Measurements from ENCODE around the gene TM2D3. TPM values are rescaled to one million over a fixed set of nuclear protein-coding genes. Genes with fewer than 3 reads are reported as not detected.

The TM2D3 gene
- total and polyA plus RNA-seq, 3 experiments from 2014 or later, result 35.8 to 68.0 (median 63.5) TPM

DNA sequence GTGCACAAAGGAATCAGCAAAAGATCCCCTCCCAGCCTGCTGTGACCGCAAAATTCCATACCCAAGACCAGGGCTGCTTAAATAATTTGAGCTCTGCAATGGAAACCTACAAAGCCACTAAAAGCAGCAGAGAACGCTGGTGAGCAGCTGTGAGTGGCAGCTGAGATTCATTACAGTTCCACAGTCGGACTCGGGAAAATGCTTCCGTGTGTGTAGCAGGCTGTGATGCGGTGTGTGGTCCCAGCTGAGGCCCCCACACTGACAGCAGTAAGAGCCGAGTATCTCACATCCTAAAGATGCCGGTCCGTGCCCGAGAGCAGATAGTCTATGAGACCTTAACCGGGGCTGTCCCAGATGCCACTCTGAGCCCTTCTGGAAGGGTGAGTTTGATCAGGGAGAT, 37.4 kb downstream of the TM2D3 start:
- ChIA-PET CTCF (no interaction called here), POLR2A (no interaction called here)
- Mint-ChIP-seq H3K4me1 (peaks cover 0 to 1% (median 0%) of the 10 kb centered on the region in 3 donors), H3K4me3 (no peak overlapping the region), H3K36me3 (peaks cover 0 to 17% (median 0%) of the 10 kb centered on the region in 3 donors), H3K27me3 (no peaks in the 10 kb centered on the region), H3K27ac (no peak overlapping the region), H3K9me3 (no peaks in the 10 kb centered on the region)
- Histone ChIP-seq H3K9me3 (ENCODE audit: low read length) (no peaks in the 10 kb centered on the region), H3K4me1 (ENCODE audit: insufficient read depth, low read length) (no peaks in the 10 kb centered on the region), H3K27ac (ENCODE audit: low read depth, low read length) (no peak overlapping the region), H3K36me3 (ENCODE audit: insufficient read depth, low read length) (no peaks in the 10 kb centered on the region), H3K4me3 (ENCODE audit: low read length) (no peak overlapping the region), H3K27me3 (ENCODE audit: insufficient read depth, low read length, poor library complexity, severe bottlenecking) (no peaks in the 10 kb centered on the region)
- DNase-seq, result no peak

DNA sequence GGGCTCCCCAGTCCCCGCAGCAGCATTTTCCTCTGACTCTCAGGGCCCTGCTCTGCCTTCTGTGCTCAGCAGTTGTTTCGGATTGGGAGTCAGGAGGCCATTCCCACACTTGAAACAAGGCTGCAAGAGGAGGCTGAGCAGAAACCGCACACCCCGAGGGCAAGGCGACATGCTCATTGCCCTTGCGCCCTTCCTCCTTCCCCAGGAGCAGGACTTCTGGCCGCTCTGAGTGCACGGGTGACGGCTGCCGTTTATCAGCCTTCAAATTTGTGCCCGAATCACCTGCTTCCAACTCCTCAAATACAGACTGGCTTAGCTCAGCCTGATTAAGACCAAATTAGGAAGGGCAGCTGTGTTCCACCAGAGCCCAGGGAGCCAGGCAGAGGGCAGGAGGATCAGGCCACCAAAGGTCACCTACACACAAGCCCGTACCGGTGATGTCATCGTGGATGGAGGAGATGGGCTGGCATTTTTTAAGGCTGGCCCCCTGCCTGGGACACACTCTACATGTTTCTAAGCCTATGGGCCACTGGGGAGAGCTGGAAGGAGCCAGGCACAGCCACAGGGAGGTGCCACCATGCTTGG, 38.1 kb downstream of the TM2D3 start:
- DNase-seq, result no peak
- H3K36me3 Mint-ChIP-seq, result peaks cover 0 to 12% (median 0%) of the 10 kb centered on the region in 3 donors
- no peak overlapping the region for H3K4me3 Mint-ChIP-seq
- Histone ChIP-seq H3K27me3 (ENCODE audit: insufficient read depth, low read length, poor library complexity, severe bottlenecking) (no peaks in the 10 kb centered on the region), H3K36me3 (ENCODE audit: insufficient read depth, low read length) (no peaks in the 10 kb centered on the region), H3K4me1 (ENCODE audit: insufficient read depth, low read length) (no peaks in the 10 kb centered on the region), H3K4me3 (ENCODE audit: low read length) (no peak overlapping the region), H3K27ac (ENCODE audit: low read depth, low read length) (no peak overlapping the region), H3K9me3 (ENCODE audit: low read length) (no peaks in the 10 kb centered on the region)
- H3K9me3 Mint-ChIP-seq, result no peaks in the 10 kb centered on the region
- peaks cover 0 to 1% (median 0%) of the 10 kb centered on the region in 3 donors for H3K4me1 Mint-ChIP-seq
- no peaks in the 10 kb centered on the region for H3K27me3 Mint-ChIP-seq
- no peak overlapping the region for H3K27ac Mint-ChIP-seq
- ChIA-PET CTCF (no interaction called here), POLR2A (no interaction called here)

DNA sequence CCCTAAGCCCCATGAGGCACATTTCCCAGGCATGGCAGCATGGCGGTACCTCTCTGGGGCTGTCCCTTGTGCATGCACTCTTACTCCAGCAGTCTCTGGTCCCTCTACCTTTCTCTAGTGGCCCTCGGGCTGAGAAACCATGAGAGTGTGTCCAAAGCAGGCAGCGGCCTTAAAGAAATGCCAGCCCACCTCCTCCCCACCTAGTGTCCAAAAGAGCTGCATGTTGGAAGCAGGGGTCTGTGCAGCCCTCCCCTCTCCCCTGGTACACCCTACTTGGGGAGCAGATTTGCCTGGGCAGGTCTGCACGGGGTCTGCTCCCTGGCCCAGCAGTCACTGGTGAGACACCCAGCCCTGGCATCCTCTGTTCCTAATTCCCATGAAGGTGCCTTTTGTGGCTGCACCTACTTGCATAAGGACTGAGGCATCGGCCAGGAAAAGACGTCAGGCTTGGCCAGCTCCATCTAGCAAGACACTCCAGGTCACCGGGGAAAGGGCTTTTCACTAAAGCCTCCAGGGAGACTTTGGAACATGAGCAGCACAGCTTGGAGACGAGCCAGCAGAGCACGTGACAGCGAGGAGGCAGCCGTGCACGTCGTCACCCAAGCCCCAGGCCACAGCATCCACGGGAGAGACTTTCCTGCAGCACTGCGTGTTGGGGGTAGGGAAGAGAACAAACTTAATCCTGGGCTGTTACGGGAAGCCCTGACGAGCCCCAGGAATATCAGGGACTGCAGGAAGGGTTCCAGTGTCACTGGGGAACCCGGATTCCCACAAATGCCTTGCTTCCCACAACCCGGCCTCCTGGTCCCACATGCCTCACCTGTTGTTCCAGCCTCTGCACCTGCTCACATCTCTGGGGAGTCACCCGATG, 38.8 kb downstream of the TM2D3 start:
- H3K4me3 Mint-ChIP-seq, result no peak overlapping the region
- Histone ChIP-seq H3K27ac (ENCODE audit: low read depth, low read length) (no peak overlapping the region), H3K27me3 (ENCODE audit: insufficient read depth, low read length, poor library complexity, severe bottlenecking) (no peaks in the 10 kb centered on the region), H3K4me3 (ENCODE audit: low read length) (no peak overlapping the region), H3K9me3 (ENCODE audit: low read length) (no peaks in the 10 kb centered on the region), H3K4me1 (ENCODE audit: insufficient read depth, low read length) (no peaks in the 10 kb centered on the region), H3K36me3 (ENCODE audit: insufficient read depth, low read length) (no peaks in the 10 kb centered on the region)
- H3K36me3 Mint-ChIP-seq, result peaks cover 0 to 8% (median 0%) of the 10 kb centered on the region in 3 donors
- DNase-seq, result no peak
- no peaks in the 10 kb centered on the region for H3K27me3 Mint-ChIP-seq
- no peaks in the 10 kb centered on the region for H3K4me1 Mint-ChIP-seq
- H3K27ac Mint-ChIP-seq, result no peak overlapping the region
- H3K9me3 Mint-ChIP-seq, result no peaks in the 10 kb centered on the region
- CTCF ChIA-PET, result no interaction called here
- POLR2A ChIA-PET, result no interaction called here

DNA sequence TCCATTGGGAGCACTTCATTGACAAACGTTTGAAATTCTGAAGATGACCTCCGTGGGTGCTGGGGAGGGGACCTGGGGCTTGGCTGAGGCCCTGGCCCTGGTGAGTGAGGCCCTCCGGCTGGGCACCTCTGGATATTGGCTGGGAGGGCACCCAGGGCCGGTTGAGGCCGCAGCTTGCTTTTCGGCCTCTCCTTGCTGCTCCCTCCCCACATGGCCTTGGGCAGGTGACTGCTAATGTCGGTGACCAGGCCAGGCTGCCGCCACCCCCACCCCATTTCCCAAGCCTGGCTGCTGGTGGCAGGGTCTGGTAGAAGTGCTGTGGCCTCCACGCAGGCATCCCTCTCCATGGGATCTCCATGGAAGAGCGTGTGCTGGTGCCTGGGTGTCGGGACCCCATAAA, 39.5 kb downstream of the TM2D3 start:
- no peak overlapping the region for H3K27ac Mint-ChIP-seq
- Histone ChIP-seq H3K4me3 (ENCODE audit: low read length) (no peak overlapping the region), H3K9me3 (ENCODE audit: low read length) (no peaks in the 10 kb centered on the region), H3K27me3 (ENCODE audit: insufficient read depth, low read length, poor library complexity, severe bottlenecking) (no peaks in the 10 kb centered on the region), H3K4me1 (ENCODE audit: insufficient read depth, low read length) (no peaks in the 10 kb centered on the region), H3K36me3 (ENCODE audit: insufficient read depth, low read length) (no peaks in the 10 kb centered on the region), H3K27ac (ENCODE audit: low read depth, low read length) (no peak overlapping the region)
- ChIA-PET CTCF (no interaction called here), POLR2A (no interaction called here)
- H3K9me3 Mint-ChIP-seq, result no peaks in the 10 kb centered on the region
- peaks cover 0 to 4% (median 0%) of the 10 kb centered on the region in 3 donors for H3K36me3 Mint-ChIP-seq
- no peaks in the 10 kb centered on the region for H3K4me1 Mint-ChIP-seq
- no peaks in the 10 kb centered on the region for H3K27me3 Mint-ChIP-seq
- DNase-seq, result no peak
- no peak overlapping the region for H3K4me3 Mint-ChIP-seq

DNA sequence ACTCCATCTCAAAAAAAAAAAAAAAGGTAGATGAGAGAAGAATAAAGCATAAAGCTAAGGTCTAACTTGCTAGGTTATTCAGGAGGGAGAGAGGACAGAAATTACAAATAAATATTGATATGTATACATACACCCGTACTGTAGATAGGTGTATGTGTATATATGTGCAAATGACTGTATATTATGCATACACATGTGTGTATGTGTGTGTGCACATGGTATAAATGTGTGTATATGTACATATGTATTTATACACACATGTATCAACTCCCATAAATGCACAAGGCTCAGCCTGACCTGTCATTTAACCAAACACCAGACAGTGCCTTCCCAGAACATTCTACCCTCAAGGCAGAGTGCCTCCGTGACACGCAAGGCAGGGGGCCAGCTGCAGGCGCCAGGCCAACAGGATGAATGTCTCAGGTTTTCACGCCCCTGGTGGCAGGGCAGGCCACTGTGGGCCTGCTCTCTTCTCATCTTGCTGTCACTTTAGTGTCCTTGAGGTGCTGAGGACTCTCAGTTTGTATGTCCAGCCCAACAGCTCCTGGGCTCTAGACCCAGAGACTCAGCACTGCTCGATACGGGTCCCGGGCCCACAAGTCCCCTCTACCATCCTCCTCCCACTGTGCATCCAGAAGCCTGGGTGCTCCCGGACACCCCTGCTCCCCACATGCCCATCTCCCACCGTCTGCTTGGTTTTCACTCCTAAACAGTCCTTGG, 40.4 kb downstream of the TM2D3 start:
- Mint-ChIP-seq H3K27ac (no peak overlapping the region), H3K36me3 (no peaks in the 10 kb centered on the region), H3K4me1 (no peaks in the 10 kb centered on the region), H3K4me3 (no peak overlapping the region), H3K9me3 (no peaks in the 10 kb centered on the region), H3K27me3 (no peaks in the 10 kb centered on the region)
- CTCF ChIA-PET, result no interaction called here
- Histone ChIP-seq H3K9me3 (ENCODE audit: low read length) (no peaks in the 10 kb centered on the region), H3K36me3 (ENCODE audit: insufficient read depth, low read length) (no peaks in the 10 kb centered on the region), H3K4me3 (ENCODE audit: low read length) (no peak overlapping the region), H3K27me3 (ENCODE audit: insufficient read depth, low read length, poor library complexity, severe bottlenecking) (no peaks in the 10 kb centered on the region), H3K27ac (ENCODE audit: low read depth, low read length) (no peak overlapping the region), H3K4me1 (ENCODE audit: insufficient read depth, low read length) (no peaks in the 10 kb centered on the region)
- no peak for DNase-seq
- POLR2A ChIA-PET, result no interaction called here

DNA sequence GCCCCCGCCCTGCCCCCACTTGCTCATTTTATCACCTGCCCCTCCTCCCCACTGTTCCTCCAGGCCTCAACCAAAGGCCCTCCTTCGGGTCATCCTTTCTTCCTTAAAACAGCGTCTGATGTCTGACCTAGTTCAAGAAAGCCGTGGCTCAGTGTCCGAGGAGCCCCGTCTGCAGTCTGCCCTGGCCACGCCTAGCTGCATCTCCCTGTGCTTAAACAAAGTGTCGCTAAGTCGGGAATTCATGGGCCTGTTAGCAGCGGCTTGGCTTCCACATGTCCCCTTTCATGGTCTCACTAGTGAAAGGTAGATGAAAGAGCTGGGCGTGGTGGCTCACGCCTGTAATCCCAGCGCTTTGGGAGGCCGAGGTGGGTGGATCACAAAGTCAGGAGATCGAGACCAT, 41.2 kb downstream of the TM2D3 start:
- no peaks in the 10 kb centered on the region for H3K9me3 Mint-ChIP-seq
- POLR2A ChIA-PET, result no interaction called here
- H3K4me3 Mint-ChIP-seq, result no peak overlapping the region
- H3K36me3 Mint-ChIP-seq, result no peaks in the 10 kb centered on the region
- no peak overlapping the region for H3K27ac Mint-ChIP-seq
- H3K4me1 ChIP-seq (ENCODE audit: insufficient read depth, low read length), result no peaks in the 10 kb centered on the region
- H3K4me1 Mint-ChIP-seq, result no peaks in the 10 kb centered on the region
- H3K27ac ChIP-seq (ENCODE audit: low read depth, low read length), result no peak overlapping the region
- CTCF ChIA-PET, result no interaction called here
- no peaks in the 10 kb centered on the region for H3K9me3 ChIP-seq (ENCODE audit: low read length)
- no peak overlapping the region for H3K4me3 ChIP-seq (ENCODE audit: low read length)
- no peaks in the 10 kb centered on the region for H3K27me3 Mint-ChIP-seq
- no peaks in the 10 kb centered on the region for H3K27me3 ChIP-seq (ENCODE audit: insufficient read depth, low read length, poor library complexity, severe bottlenecking)
- no peaks in the 10 kb centered on the region for H3K36me3 ChIP-seq (ENCODE audit: insufficient read depth, low read length)
- DNase-seq, result no peak

DNA sequence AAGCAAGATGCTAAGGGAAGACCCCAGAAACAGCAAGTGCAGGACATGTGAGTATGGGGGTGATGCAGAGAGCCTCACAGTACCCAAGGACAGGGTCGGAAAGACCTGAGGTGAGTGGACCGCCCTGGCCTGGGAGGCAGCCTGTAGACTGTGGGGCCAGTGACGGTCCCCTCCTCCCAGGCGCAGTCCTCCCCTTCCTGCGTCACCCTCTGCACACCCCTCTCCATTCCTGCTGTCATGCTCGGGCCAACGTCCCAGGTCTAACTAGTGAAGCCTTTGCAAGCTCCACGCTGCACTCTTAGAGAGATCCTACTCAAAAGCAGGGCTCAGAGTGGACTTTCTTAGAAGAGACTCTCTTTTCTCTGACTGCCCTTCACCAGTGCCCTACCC, 41.6 kb downstream of the TM2D3 start:
- CTCF ChIA-PET, result no interaction called here
- Histone ChIP-seq H3K27me3 (ENCODE audit: insufficient read depth, low read length, poor library complexity, severe bottlenecking) (no peaks in the 10 kb centered on the region), H3K4me1 (ENCODE audit: insufficient read depth, low read length) (no peaks in the 10 kb centered on the region), H3K4me3 (ENCODE audit: low read length) (no peak overlapping the region), H3K9me3 (ENCODE audit: low read length) (no peaks in the 10 kb centered on the region), H3K27ac (ENCODE audit: low read depth, low read length) (no peak overlapping the region), H3K36me3 (ENCODE audit: insufficient read depth, low read length) (no peaks in the 10 kb centered on the region)
- POLR2A ChIA-PET, result no interaction called here
- Mint-ChIP-seq H3K36me3 (no peaks in the 10 kb centered on the region), H3K9me3 (no peaks in the 10 kb centered on the region), H3K4me3 (no peak overlapping the region), H3K27ac (no peak overlapping the region), H3K4me1 (no peaks in the 10 kb centered on the region), H3K27me3 (peaks cover 0 to 3% of the 10 kb centered on the region in 2 donors)
- DNase-seq, result no peak
